ENCODE measurements around the gene NUDT6.

GRCh38 chr4:122960611-122961000 lies 38.2 kb upstream of the NUDT6 start:
- TF ChIP-seq CTCF (conservative IDR thresholded peaks at IDR 0.05; ENCODE audit: low read length) (no peak), EZH2phosphoT487 (IDR thresholded peaks at IDR 0.05; ENCODE audit: borderline replicate concordance) (no peak)

Data from Loucy (cell line).